Dedifferentiated amniotic fluid mesenchymal stem cell (primary cell): ENCODE results near the gene KMT5B.

Source experiments
- DNase-seq: peaks from one replicate; pipeline ENCODE4 v3.0.0-alpha.2; 2016; ENCODE audit errors: extremely low spot score

The KMT5B gene

GRCh38 chr11:68215524-68216170, 2.6 kb upstream of the KMT5B start:
- no peak for DNase-seq

GRCh38 chr11:68215087-68215445, 2.0 kb upstream of the KMT5B start:
- no peak for DNase-seq

GRCh38 chr11:68214173-68215086, 1.3 kb upstream of the KMT5B start:
- DNase-seq: no peak

GRCh38 chr11:68213555-68214172, 568 bp upstream of the KMT5B start:
- DNase-seq: peak; percentile 90

- DNase-seq: peak; percentile 79
Observed at GRCh38 chr11:68212421-68213134, 518 bp downstream of the KMT5B start.

- no peak for DNase-seq
Observed at GRCh38 chr11:68211546-68211945, 1.6 kb downstream of the KMT5B start.

GRCh38 chr11:68206211-68206610, 6.9 kb downstream of the KMT5B start:
- DNase-seq: peak; percentile 63

GRCh38 chr11:68204402-68204801, 8.7 kb downstream of the KMT5B start:
- no peak for DNase-seq

- no peak for DNase-seq
Observed at GRCh38 chr11:68202165-68202564, 10.9 kb downstream of the KMT5B start.

- no peak for DNase-seq
Observed at GRCh38 chr11:68201492-68201891, 11.6 kb downstream of the KMT5B start.

GRCh38 chr11:68200639-68201038, 12.5 kb downstream of the KMT5B start:
- peak; percentile 85 for DNase-seq

- DNase-seq: no peak
Observed at GRCh38 chr11:68199295-68199987, 13.7 kb downstream of the KMT5B start.

- no peak for DNase-seq
Observed at GRCh38 chr11:68196219-68196618, 16.9 kb downstream of the KMT5B start.

GRCh38 chr11:68194675-68195294, 18.3 kb downstream of the KMT5B start:
- DNase-seq: no peak

GRCh38 chr11:68193018-68193417, 20.1 kb downstream of the KMT5B start:
- no peak for DNase-seq

GRCh38 chr11:68191661-68192579, 21.2 kb downstream of the KMT5B start:
- no peak for DNase-seq

- no peak for DNase-seq
Observed at GRCh38 chr11:68189888-68190287, 23.2 kb downstream of the KMT5B start.

GRCh38 chr11:68189082-68189481, 24.0 kb downstream of the KMT5B start:
- no peak for DNase-seq

- DNase-seq: no peak
Observed at GRCh38 chr11:68186061-68186460, 27.0 kb downstream of the KMT5B start.
